Measurements from ENCODE around the gene BABAM1.
"Not testable (repeated sequence)": the region's sequence is repeated elsewhere in the genome, so short reads cannot be mapped to it uniquely, and the experiment has no call there.

Gene BABAM1

GRCh38 chr19:17262557-17262956 lies 4.7 kb upstream of the BABAM1 start:
- H3K27ac ChIP-seq: no peak overlapping the region
- DNase-seq (ENCODE audit: low spot score): no peak
- no peak for TF ChIP-seq CTCF (IDR thresholded peaks at IDR 0.05)
- no peak overlapping the region for H3K4me3 ChIP-seq

GRCh38 chr19:17263712-17264640 lies 3.3 kb upstream of the BABAM1 start:
- no peak for TF ChIP-seq CTCF (IDR thresholded peaks at IDR 0.05)
- Histone ChIP-seq H3K4me3 (peak overlapping the region; percentile 58), H3K27ac (peak overlapping the region in 1 of 2 donors; percentile 51)
- no peak for DNase-seq (ENCODE audit: low spot score)

DNA sequence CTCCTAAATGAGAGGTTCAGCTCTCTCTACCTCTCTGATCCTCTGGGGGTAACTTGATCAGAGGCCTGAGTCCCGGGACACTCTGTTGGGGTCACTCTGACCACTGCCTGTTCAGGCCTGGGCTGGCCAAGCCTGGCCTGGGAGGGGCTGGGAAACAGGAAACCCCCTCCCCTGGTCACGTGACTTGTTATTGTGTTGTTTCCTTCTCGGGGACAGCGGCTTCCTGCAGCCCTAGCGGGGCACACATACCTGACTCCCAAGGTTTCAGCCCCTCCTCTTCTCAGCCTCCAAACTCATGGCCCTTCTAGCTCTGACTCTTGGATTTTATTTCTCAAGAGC lies 2.6 kb upstream of the BABAM1 start, which contains the start of gene USHBP1:
Gene USHBP1, minus strand, starts transcription at position 105 of the 339 bp plus-strand sequence. CDS start 446 bp downstream, outside the sequence.
- H3K4me3 ChIP-seq: peak within 1 kb of the TSS; percentile 58

DNA sequence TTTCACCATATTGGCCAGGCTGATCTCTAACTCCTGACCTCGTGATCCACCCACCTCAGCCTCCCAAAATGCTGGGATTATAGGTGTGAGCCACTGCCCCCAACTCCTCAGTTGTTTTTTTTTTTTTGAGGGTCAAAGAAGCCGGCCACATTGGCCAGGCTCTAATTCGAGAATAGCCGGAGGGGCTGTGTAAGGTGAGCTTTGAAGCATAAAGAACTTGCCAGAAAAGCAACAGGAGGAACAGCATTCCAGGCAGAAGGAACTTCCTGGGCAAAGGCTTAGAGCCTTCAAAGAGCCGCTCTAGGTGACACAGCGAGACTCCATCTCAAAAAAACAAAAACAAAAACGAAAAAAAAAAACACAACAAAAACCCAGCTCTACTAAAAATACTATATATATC lies 1.2 kb upstream of the BABAM1 start:
- DNase-seq (ENCODE audit: low spot score): no peak
- Histone ChIP-seq H3K4me3 (no peak overlapping the region), H3K27ac (no peak overlapping the region)
- TF ChIP-seq CTCF (IDR thresholded peaks at IDR 0.05): no peak

More for the DNA sequence above, 2.6 kb upstream of the BABAM1 start, which contains the start of gene USHBP1:
- no peak for DNase-seq (ENCODE audit: low spot score)
- peak within 1 kb of the TSS in 1 of 2 donors; percentile 51 for H3K27ac ChIP-seq
- no peak for TF ChIP-seq CTCF (IDR thresholded peaks at IDR 0.05)

DNA sequence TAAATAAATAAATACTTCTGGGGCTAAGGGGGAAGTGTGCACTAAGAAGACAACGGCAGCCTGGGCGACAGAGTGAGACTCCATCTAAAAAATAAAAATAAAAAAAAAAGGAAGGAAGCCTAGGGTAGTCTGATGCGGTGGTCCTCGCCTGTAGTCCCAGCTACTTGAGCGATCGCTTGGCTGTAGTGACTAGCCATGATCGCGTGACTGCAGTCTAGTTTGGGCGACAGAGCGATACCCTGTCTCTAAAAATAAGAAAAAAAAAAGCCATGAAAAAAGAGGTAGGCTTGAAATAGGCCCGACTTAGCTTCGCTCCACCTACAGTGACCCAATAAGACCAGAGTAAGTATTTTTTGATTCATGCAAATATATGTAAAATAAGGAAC lies 661 bp upstream of the BABAM1 start:
- peak overlapping the region in 1 of 2 donors; percentile 25 for H3K27ac ChIP-seq
- no peak for DNase-seq (ENCODE audit: low spot score)
- no peak overlapping the region for H3K4me3 ChIP-seq
- no peak for TF ChIP-seq CTCF (IDR thresholded peaks at IDR 0.05)

DNA sequence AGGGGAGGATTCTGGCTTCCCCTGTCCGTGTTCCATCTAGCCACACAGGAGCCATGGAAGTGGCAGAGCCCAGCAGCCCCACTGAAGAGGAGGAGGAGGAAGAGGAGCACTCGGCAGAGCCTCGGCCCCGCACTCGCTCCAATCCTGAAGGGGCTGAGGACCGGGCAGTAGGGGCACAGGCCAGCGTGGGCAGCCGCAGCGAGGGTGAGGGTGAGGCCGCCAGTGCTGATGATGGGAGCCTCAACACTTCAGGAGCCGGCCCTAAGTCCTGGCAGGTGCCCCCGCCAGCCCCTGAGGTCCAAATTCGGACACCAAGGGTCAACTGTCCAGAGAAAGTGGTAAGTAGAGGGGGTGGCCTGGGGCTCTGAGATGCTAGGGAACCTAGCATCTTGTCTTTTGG lies 1.5 kb downstream of the BABAM1 start:
- no peak for TF ChIP-seq CTCF (IDR thresholded peaks at IDR 0.05)
- Histone ChIP-seq H3K4me3 (no peak overlapping the region), H3K27ac (no peak overlapping the region)
- no peak for DNase-seq (ENCODE audit: low spot score)

DNA sequence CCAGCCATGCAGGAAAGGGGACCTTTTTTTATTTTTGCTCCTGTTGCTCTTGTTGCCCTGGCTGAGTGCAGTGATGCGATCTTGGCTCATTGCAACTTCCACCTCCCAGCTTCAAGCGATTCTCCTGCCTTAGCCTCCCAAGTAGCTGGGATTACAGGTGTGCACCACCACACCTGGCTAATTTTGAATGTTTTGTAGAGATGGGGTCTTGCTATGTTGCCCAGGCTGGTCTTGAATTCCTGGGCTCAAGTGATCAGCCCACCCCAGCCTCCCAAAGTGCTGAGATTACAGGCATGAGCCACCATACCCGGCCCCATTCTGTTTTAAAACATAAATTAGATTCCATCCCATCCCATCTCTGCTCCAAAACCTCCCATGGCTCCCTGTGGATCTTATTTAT lies 7.6 kb downstream of the BABAM1 start:
- H3K27ac ChIP-seq; DNase-seq (ENCODE audit: low spot score); H3K4me3 ChIP-seq: not testable (repeated sequence)
